B cell (primary cell): Measurements from ENCODE around the gene ERCC1.

Experiments used
- EZH2 ChIP-seq: IDR thresholded peaks from 2 replicates; pipeline ENCODE4 v1.6.1; 2012; ENCODE audit warnings: borderline replicate concordance, low read depth, mild to moderate bottlenecking, moderate library complexity, low read length; ENCODE audit not compliant: insufficient read depth, poor library complexity, severe bottlenecking
- TF ChIP-seq, protein P1 (sequence below): fragments of 200-600 bp; IDR thresholded peaks from one replicate; pipeline ENCODE4 v1.8.0; 2022; ENCODE audit warnings: antibody characterized with exemption, mild to moderate bottlenecking

DNA sequence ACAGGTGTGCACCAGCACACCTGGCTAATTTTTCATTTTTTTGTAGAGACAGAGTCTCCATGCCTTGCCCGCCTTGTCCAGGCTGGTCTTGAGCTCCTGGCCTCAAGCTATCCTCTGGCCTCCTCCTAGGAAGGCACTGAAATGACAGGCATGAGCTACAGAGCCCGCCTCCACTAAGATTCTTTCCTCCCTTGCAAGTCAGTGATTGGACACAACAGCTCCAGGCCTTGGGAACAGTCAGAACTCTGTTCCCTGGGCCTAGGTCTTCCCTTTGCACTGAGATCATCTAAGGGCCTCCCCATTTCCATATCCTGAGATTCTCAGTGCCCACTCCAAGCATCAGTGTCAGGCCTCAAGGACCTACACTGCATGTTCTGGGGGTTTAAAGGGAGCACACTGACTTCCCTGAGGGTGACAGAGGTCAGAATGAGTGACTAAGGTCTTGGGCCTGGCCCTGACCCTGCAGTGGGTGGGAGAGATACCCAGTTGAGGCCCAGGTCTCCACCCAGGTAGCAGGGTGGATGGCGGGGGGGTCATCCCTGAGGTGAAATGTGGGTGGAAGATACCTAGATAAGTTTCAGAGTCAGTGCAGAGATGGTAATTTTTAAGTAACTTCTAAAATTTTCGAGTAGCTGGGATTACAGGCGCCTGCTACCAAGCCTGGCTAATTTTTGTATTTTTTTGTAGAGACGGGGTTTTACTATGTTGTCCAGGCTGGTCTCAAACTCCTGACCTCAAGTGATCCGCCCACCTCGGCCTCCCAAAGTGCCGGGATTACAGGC is 17.3 kb upstream of the ERCC1 start:
- TF ChIP-seq, protein P1, sequence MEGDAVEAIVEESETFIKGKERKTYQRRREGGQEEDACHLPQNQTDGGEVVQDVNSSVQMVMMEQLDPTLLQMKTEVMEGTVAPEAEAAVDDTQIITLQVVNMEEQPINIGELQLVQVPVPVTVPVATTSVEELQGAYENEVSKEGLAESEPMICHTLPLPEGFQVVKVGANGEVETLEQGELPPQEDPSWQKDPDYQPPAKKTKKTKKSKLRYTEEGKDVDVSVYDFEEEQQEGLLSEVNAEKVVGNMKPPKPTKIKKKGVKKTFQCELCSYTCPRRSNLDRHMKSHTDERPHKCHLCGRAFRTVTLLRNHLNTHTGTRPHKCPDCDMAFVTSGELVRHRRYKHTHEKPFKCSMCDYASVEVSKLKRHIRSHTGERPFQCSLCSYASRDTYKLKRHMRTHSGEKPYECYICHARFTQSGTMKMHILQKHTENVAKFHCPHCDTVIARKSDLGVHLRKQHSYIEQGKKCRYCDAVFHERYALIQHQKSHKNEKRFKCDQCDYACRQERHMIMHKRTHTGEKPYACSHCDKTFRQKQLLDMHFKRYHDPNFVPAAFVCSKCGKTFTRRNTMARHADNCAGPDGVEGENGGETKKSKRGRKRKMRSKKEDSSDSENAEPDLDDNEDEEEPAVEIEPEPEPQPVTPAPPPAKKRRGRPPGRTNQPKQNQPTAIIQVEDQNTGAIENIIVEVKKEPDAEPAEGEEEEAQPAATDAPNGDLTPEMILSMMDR: no peak
- no peak for TF ChIP-seq EZH2
